A673 (cell line): ENCODE data around the gene EIPR1. TPM values are rescaled to one million over a fixed set of nuclear protein-coding genes. Genes with fewer than 3 reads are reported as not detected.

Experiments used
- BruUV-seq: library from RNA; stranded (reverse); fragments of 400-500 nt; replicated peaks from 2 replicates; lab custom pipeline; 2021; lab: Mats Ljungman, UMichigan
- CTCF ChIA-PET: fragments of 300-600 bp; sonication (Branson Sonifier 250); formaldehyde crosslinking; loops from one replicate; lab custom pipeline; 2022; ENCODE audit warnings: antibody characterized with exemption; lab: Charles Lee
- POLR2A ChIA-PET: fragments of 300-600 bp; sonication (Branson Sonifier 250); formaldehyde crosslinking; loops from one replicate; lab custom pipeline; 2022; ENCODE audit warnings: antibody characterized with exemption; ENCODE audit not compliant: low non-redundant PET; lab: Charles Lee
- DNase-seq: peaks from one replicate; pipeline ENCODE4 v3.0.0-alpha.2; 2015; ENCODE audit warnings: low spot score
- H3K27ac ChIP-seq: fragments of 200-600 bp; sonication (generic); 2 replicates; pipeline ENCODE4 v1.5.1; 2016; ENCODE audit warnings: mixed run types, low read depth, mild to moderate bottlenecking, mixed read lengths, antibody characterized with exemption, low read length; ENCODE audit not compliant: poor library complexity, severe bottlenecking
- H3K27me3 ChIP-seq: fragments of 200-600 bp; sonication (generic); replicated peaks from 2 replicates; pipeline ENCODE4 v1.6.1; 2017; ENCODE audit warnings: mixed run types, low read depth, mild to moderate bottlenecking, mixed read lengths, antibody characterized with exemption, low read length; ENCODE audit not compliant: insufficient read depth, poor library complexity
- H3K36me3 ChIP-seq: fragments of 200-600 bp; sonication (generic); 2 replicates; pipeline ENCODE4 v1.6.1; 2016; ENCODE audit warnings: mixed run types, mild to moderate bottlenecking, mixed read lengths, antibody characterized with exemption, low read length; ENCODE audit not compliant: insufficient read depth, poor library complexity, severe bottlenecking
- H3K4me1 ChIP-seq: fragments of 200-600 bp; sonication (generic); 2 replicates; pipeline ENCODE4 v1.6.1; 2017; ENCODE audit warnings: mixed run types, mild to moderate bottlenecking, mixed read lengths, antibody characterized with exemption, low read length; ENCODE audit not compliant: insufficient read depth, poor library complexity, severe bottlenecking
- H3K4me3 ChIP-seq: fragments of 200-600 bp; sonication (generic); 2 replicates; pipeline ENCODE4 v1.5.1; 2016; ENCODE audit warnings: low read depth, mixed run types, mild to moderate bottlenecking, mixed read lengths, low read length; ENCODE audit not compliant: poor library complexity, severe bottlenecking
- H3K9me3 ChIP-seq: fragments of 200-600 bp; sonication (generic); 2 replicates; pipeline ENCODE4 v1.6.1; 2016; ENCODE audit warnings: mixed run types, low read depth, mild to moderate bottlenecking, mixed read lengths, antibody characterized with exemption, low read length; ENCODE audit not compliant: poor library complexity, severe bottlenecking
- CTCF ChIP-seq: fragments of 300-800, 200-600 bp; sonication (generic); conservative IDR thresholded peaks from 2 replicates; pipeline ENCODE4 v1.5.1; 2017; ENCODE audit warnings: low read depth, mild to moderate bottlenecking, antibody characterized with exemption, low read length, moderate library complexity, mixed read lengths
- EZH2 ChIP-seq: fragments of 200-600 bp; sonication (generic); IDR thresholded peaks from 2 replicates; pipeline ENCODE4 v1.6.1; 2017; ENCODE audit warnings: borderline replicate concordance, low read depth, mild to moderate bottlenecking, mixed read lengths, antibody characterized with exemption, low read length; ENCODE audit not compliant: poor library complexity, severe bottlenecking
- intact Hi-C: fragments of 100-400 bp; cut with micrococcal nuclease; formaldehyde crosslinking; loops from one replicate; pipeline ENCODE4 v1.10.0; 2022; ENCODE audit not compliant: unreplicated experiment
- total RNA-seq: library from RNA; stranded (reverse); gene quantifications from 2 replicates; pipeline ENCODE4 v1.2.3, GENCODE V29; 2021

Gene EIPR1
- total RNA-seq, 1 experiment from 2014 or later = 37.0 TPM

- Histone ChIP-seq H3K4me3 (no peak overlapping the region), H3K9me3 (no peaks in the 10 kb centered on the region), H3K4me1 (peaks cover 36% of the 10 kb centered on the region), H3K36me3 (peaks cover 1% of the 10 kb centered on the region), H3K27ac (no peak overlapping the region), H3K27me3 (no peaks in the 10 kb centered on the region)
- TF ChIP-seq CTCF = no peak
- no peak for TF ChIP-seq EZH2
- intact Hi-C loops = no loop called here
- ChIA-PET POLR2A (no interaction called here), CTCF (no interaction called here)
- no peak for DNase-seq
- BruUV-seq = no TSS peak
Observed at GRCh38 chr2:3197308-3197707, 180.3 kb downstream of the EIPR1 start.

GRCh38 chr2:3196716-3197115 is 180.9 kb downstream of the EIPR1 start:
- Histone ChIP-seq H3K36me3 (peaks cover 3% of the 10 kb centered on the region), H3K9me3 (no peaks in the 10 kb centered on the region), H3K27me3 (no peaks in the 10 kb centered on the region), H3K4me1 (peaks cover 36% of the 10 kb centered on the region), H3K4me3 (no peak overlapping the region), H3K27ac (no peak overlapping the region)
- ChIA-PET CTCF (no interaction called here), POLR2A (no interaction called here)
- TF ChIP-seq EZH2 (no peak), CTCF (no peak)
- intact Hi-C loops = no loop called here
- no peak for DNase-seq
- BruUV-seq = no TSS peak

- Histone ChIP-seq H3K4me3 (no peak overlapping the region), H3K4me1 (peaks cover 33% of the 10 kb centered on the region), H3K9me3 (no peaks in the 10 kb centered on the region), H3K36me3 (peaks cover 3% of the 10 kb centered on the region), H3K27me3 (no peaks in the 10 kb centered on the region), H3K27ac (no peak overlapping the region)
- intact Hi-C loops = no loop called here
- TF ChIP-seq EZH2 (no peak), CTCF (no peak)
- CTCF ChIA-PET = no interaction called here
- POLR2A ChIA-PET = no interaction called here
- DNase-seq = no peak
- BruUV-seq = no TSS peak
Observed at GRCh38 chr2:3195641-3196476, 181.8 kb downstream of the EIPR1 start.
